Endothelial cell of umbilical vein (primary cell): ENCODE measurements around the gene VANGL1. TPM values are rescaled to one million over a fixed set of nuclear protein-coding genes. Genes with fewer than 3 reads are reported as not detected.

Experiments
- BruUV-seq: library from RNA; stranded (reverse); fragments of 400-500 nt; replicated peaks from 2 replicates; lab custom pipeline; 2021; lab: Mats Ljungman, UMichigan
- CTCF ChIA-PET: fragments of 300-600, 350-600 bp; sonication (Branson Sonifier 250); formaldehyde crosslinking; loops from one replicate; lab custom pipeline; 2021; ENCODE audit warnings: antibody characterized with exemption, inconsistent platforms; lab: Charles Lee
- POLR2A ChIA-PET: fragments of 300-600, 350-600 bp; sonication (Branson Sonifier 250); formaldehyde crosslinking; loops from one replicate; lab custom pipeline; 2021; ENCODE audit warnings: antibody characterized with exemption, inconsistent platforms; lab: Charles Lee
- DNase-seq: peaks from one replicate; pipeline ENCODE4 v3.0.0-alpha.2; 2011; ENCODE audit warnings: low read depth, low spot score
- FAIRE-seq: peaks from 2 replicates; lab custom pipeline; 2011; peaks lifted over from hg19 to GRCh38; lab: Jason Lieb, UNC
- H2AFZ ChIP-seq: 2 replicates; pipeline ENCODE4 v1.6.0; 2012; ENCODE audit warnings: low read depth, low read length, control low read depth, inconsistent platforms
- H3K27ac ChIP-seq: 2 replicates; pipeline ENCODE4 v1.5.1; 2011; ENCODE audit warnings: low read depth, mild to moderate bottlenecking, control low read depth, low read length, moderate library complexity; ENCODE audit not compliant: insufficient read depth
- H3K27me3 ChIP-seq, 2 experiments: 2 replicates each; pipeline versions ENCODE4 v1.6.0 to v1.6.1; 2011; ENCODE audit warnings: low read length in 2 of 2, mixed read lengths in 1 of 2; ENCODE audit not compliant: control insufficient read depth in 2 of 2, insufficient read depth in 2 of 2
- H3K36me3 ChIP-seq, 2 experiments: 2 replicates in 1 of 2; 3 replicates in 1 of 2; pipeline ENCODE4 v1.5.1; 2011; ENCODE audit warnings: low read length in 2 of 2, mild to moderate bottlenecking in 1 of 2, moderate library complexity in 1 of 2; ENCODE audit not compliant: control insufficient read depth in 2 of 2, insufficient read depth in 2 of 2; ENCODE audit errors: extremely low read depth in 1 of 2
- H3K4me1 ChIP-seq: 3 replicates; pipeline ENCODE4 v1.5.1; 2011; ENCODE audit warnings: mild to moderate bottlenecking, low read length; ENCODE audit not compliant: control insufficient read depth, insufficient read depth; ENCODE audit errors: extremely low read depth
- H3K4me2 ChIP-seq: 2 replicates; pipeline ENCODE4 v1.6.1; 2011; ENCODE audit warnings: low read length, control low read depth, mixed read lengths; ENCODE audit not compliant: insufficient read depth
- H3K4me3 ChIP-seq, 3 experiments: fragments of 200-600 bp in 1 of 3; sonication (generic), shearing (Covaris generic) in 1 of 3; replicated peaks in 1 of 3; 2 replicates each; pipeline ENCODE4 v1.5.1; 2011 to 2016; ENCODE audit warnings: control low read depth in 3 of 3, low read length in 3 of 3, mild to moderate bottlenecking in 2 of 3, inconsistent platforms in 1 of 3, low read depth in 1 of 3, moderate library complexity in 1 of 3; ENCODE audit not compliant: insufficient read depth in 1 of 3
- H3K79me2 ChIP-seq: 2 replicates; pipeline ENCODE4 v1.6.0; 2012; ENCODE audit warnings: low read length, inconsistent platforms; ENCODE audit not compliant: control insufficient read depth, insufficient read depth
- H3K9ac ChIP-seq: replicated peaks from 2 replicates; pipeline ENCODE3; 2011; ENCODE audit warnings: low read length, control low read depth; ENCODE audit not compliant: insufficient read depth; ENCODE audit errors: extremely low read depth
- H3K9me1 ChIP-seq: replicated peaks from 3 replicates; pipeline ENCODE4 v1.6.0; 2011; ENCODE audit warnings: mild to moderate bottlenecking, low read length; ENCODE audit not compliant: control insufficient read depth, insufficient read depth; ENCODE audit errors: extremely low read depth
- H3K9me3 ChIP-seq: replicated peaks from 2 replicates; pipeline ENCODE4 v1.5.1; 2012; ENCODE audit warnings: low read length, inconsistent platforms; ENCODE audit not compliant: control insufficient read depth, insufficient read depth
- H4K20me1 ChIP-seq: replicated peaks from 2 replicates; pipeline ENCODE3; 2011; ENCODE audit warnings: mild to moderate bottlenecking, low read length; ENCODE audit not compliant: control insufficient read depth, insufficient read depth; ENCODE audit errors: extremely low read depth
- CTCF ChIP-seq, 2 donors: IDR thresholded peaks; 1 replicate in 1 of 2; 2 replicates in 1 of 2; pipeline ENCODE4 v1.5.1; 2011; ENCODE audit warnings: low read length in 2 of 2, mild to moderate bottlenecking in 2 of 2, moderate library complexity in 2 of 2, control low read depth in 1 of 2, inconsistent platforms in 1 of 2, low read depth in 1 of 2; ENCODE audit not compliant: insufficient read depth in 1 of 2; ENCODE audit errors: extremely low read depth in 1 of 2
- GATA2 ChIP-seq: IDR thresholded peaks from 2 replicates; pipeline ENCODE4 v1.7.0; 2011; ENCODE audit warnings: low read depth, mild to moderate bottlenecking, moderate library complexity, mixed read lengths, low read length; ENCODE audit not compliant: insufficient read length, insufficient read depth
- JUN ChIP-seq: IDR thresholded peaks from 2 replicates; pipeline ENCODE4 v1.6.1; 2011; ENCODE audit warnings: borderline replicate concordance, low read depth; ENCODE audit not compliant: insufficient read length, insufficient read depth
- MAX ChIP-seq: IDR thresholded peaks from 2 replicates; pipeline ENCODE4 v1.6.1; 2011; ENCODE audit not compliant: insufficient read depth, insufficient read length
- POLR2A ChIP-seq: IDR thresholded peaks from 2 replicates; pipeline ENCODE4 v1.6.1; 2012; ENCODE audit warnings: low read depth, mild to moderate bottlenecking, control low read depth, low read length
- POLR2AphosphoS5 ChIP-seq: IDR thresholded peaks from 2 replicates; pipeline ENCODE4 v1.6.1; 2012; ENCODE audit warnings: low read depth, mild to moderate bottlenecking, control low read depth, low read length, moderate library complexity; ENCODE audit not compliant: insufficient read depth
- dilution Hi-C: fragments of 300-500 bp; cut with MboI; formaldehyde crosslinking; loops from one replicate; pipeline ENCODE4 v1.15.0; 2019; ENCODE audit warnings: low sequenced_read_pairs; ENCODE audit not compliant: extremely low pct_ligation_motif_present
- intact Hi-C: fragments of 100-400 bp; cut with micrococcal nuclease; formaldehyde crosslinking; loops from one replicate; pipeline ENCODE4 v1.10.0; 2022
- polyA plus RNA-seq, 4 experiments: library from polyadenylated mRNA; depleted of rRNA in 3 of 4; stranded (reverse) in 3 of 4; unstranded in 1 of 4; fragments of >200 nt; gene quantifications; 2 replicates each; pipeline versions ENCODE4 v1.2.1 to v1.2.3, GENCODE V29; 2011 to 2012; ENCODE audit warnings: missing spikeins in 1 of 4
- total RNA-seq: library from RNA; stranded (reverse); gene quantifications from 2 replicates; pipeline ENCODE4 v1.2.3, GENCODE V29; 2021

The VANGL1 gene
- total and polyA plus RNA-seq, 2 donors (not counting 3 experiments of a cell fraction or from before 2014, with no cell fraction given), result 15.0 to 24.8 TPM

DNA sequence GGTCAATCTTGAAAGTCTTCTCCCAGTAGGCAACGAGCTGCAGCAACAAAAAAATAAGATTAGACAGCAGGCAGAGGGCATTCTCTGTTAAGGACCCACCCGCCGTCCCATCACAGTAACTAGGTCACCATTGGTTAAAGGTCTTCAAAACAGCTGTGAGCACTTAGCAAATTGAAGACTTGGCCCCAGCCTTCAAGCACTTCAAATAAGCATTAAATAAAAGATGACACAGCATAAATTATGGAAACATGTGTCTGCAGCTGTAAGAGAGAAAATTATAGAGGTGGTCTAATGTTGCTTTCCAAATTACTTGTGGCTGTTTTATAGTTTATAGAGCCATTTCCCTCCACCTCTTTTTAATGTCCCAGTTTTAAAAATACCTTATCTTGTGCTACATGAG, 61.2 kb downstream of the VANGL1 start:
- CTCF ChIA-PET, result interaction anchor here (0.7 to 7.0 kb wide), 4 partner anchors 11 to 564 kb away, joined by 3 to 350 read pairs (median 4); no protein-coding TSS in a partner anchor
- POLR2A ChIA-PET, result no interaction called here
- no peak for DNase-seq
- Histone ChIP-seq H3K9me3 (no peaks in the 10 kb centered on the region), H3K4me3 (no peak overlapping the region), H3K9ac (no peak overlapping the region), H3K4me1 (no peaks in the 10 kb centered on the region), H3K4me2 (no peak overlapping the region), H3K27me3 (peaks cover 3 to 14% of the 10 kb centered on the region in 2 experiments), H3K9me1 (no peaks in the 10 kb centered on the region), H3K27ac (no peak overlapping the region), H3K79me2 (no peaks in the 10 kb centered on the region), H4K20me1 (no peaks in the 10 kb centered on the region), H2AFZ (no peak overlapping the region), H3K36me3 (no peaks in the 10 kb centered on the region)
- dilution Hi-C loops (no loop called here), intact Hi-C loops (no loop called here)
- BruUV-seq, result no TSS peak
- no peak for FAIRE-seq
- TF ChIP-seq POLR2A (no peak), POLR2AphosphoS5 (no peak), CTCF (IDR thresholded peaks at IDR 0.05; ENCODE audit: extremely low read depth in 1 of 2, insufficient read depth in 1 of 2, low read depth in 1 of 2, low read length in 2 of 2) (no peak), GATA2 (no peak), JUN (no peak), MAX (no peak)
